IMR-90 (cell line): Measurements from ENCODE around the gene KPNA3. TPM values are rescaled to one million over a fixed set of nuclear protein-coding genes. Genes with fewer than 3 reads are reported as not detected.

ENCODE experiments used
- ATAC-seq: fragments of 200-7000 bp; cut with Tn5 transposase; 2 replicates; pipeline ENCODE4 v1.9.1; 2020; ENCODE audit warnings: low read depth, mild to moderate bottlenecking, moderate library complexity
- BruUV-seq: library from RNA; stranded (reverse); fragments of 400-500 nt; replicated peaks from 2 replicates; lab custom pipeline; 2021; lab: Mats Ljungman, UMichigan
- CTCF ChIA-PET: fragments of 300-600 bp; formaldehyde crosslinking; extraction: SDS; loops from one replicate; lab custom pipeline; 2021; ENCODE audit warnings: antibody characterized with exemption; lab: Yijun Ruan, JAX
- POLR2A ChIA-PET: fragments of 300-600 bp; sonication (Branson Sonifier 250); formaldehyde crosslinking; loops from one replicate; lab custom pipeline; 2022; ENCODE audit warnings: antibody characterized with exemption; ENCODE audit not compliant: unreplicated experiment; lab: Charles Lee
- DNase-seq: peaks from one replicate; pipeline ENCODE4 v3.0.0; 2013
- H2AFZ ChIP-seq: replicated peaks from 2 replicates; pipeline ENCODE3; 2013; ENCODE audit warnings: low read length, mild to moderate bottlenecking; ENCODE audit not compliant: poor library complexity
- H2AK5ac ChIP-seq: 2 replicates; pipeline ENCODE4 v1.6.1; 2013; ENCODE audit warnings: low read depth, low read length, inconsistent platforms
- H2AK9ac ChIP-seq: replicated peaks from 2 replicates; pipeline ENCODE3; 2013; ENCODE audit warnings: mild to moderate bottlenecking, low read depth, low read length, moderate library complexity; ENCODE audit not compliant: poor library complexity
- H2BK120ac ChIP-seq: 2 replicates; pipeline ENCODE4 v1.6.1; 2013; ENCODE audit warnings: low read depth, low read length, inconsistent platforms
- H2BK15ac ChIP-seq: 3 replicates; pipeline ENCODE4 v1.6.1; 2013; ENCODE audit warnings: low read depth, low read length, inconsistent platforms
- H2BK20ac ChIP-seq: 2 replicates; pipeline ENCODE4 v1.6.1; 2013; ENCODE audit warnings: low read depth, mild to moderate bottlenecking, inconsistent platforms, low read length, moderate library complexity
- H2BK5ac ChIP-seq: 2 replicates; pipeline ENCODE4 v1.6.1; 2013; ENCODE audit warnings: mild to moderate bottlenecking, low read depth, low read length, inconsistent platforms; ENCODE audit not compliant: poor library complexity, severe bottlenecking
- H3K14ac ChIP-seq: replicated peaks from 2 replicates; pipeline ENCODE4 v1.6.1; 2013; ENCODE audit warnings: low read depth, low read length, inconsistent platforms
- H3K18ac ChIP-seq: 2 replicates; pipeline ENCODE4 v1.6.1; 2013; ENCODE audit warnings: low read depth, low read length, control low read depth
- H3K23ac ChIP-seq: 2 replicates; pipeline ENCODE4 v1.6.1; 2013; ENCODE audit warnings: low read depth, low read length, inconsistent platforms
- H3K27ac ChIP-seq: 2 replicates; pipeline ENCODE4 v1.5.1; 2013; ENCODE audit warnings: mild to moderate bottlenecking, control low read depth, low read length; ENCODE audit not compliant: insufficient read depth
- H3K27me3 ChIP-seq: 2 replicates; pipeline ENCODE4 v1.6.1; 2013; ENCODE audit warnings: low read length; ENCODE audit not compliant: control insufficient read depth, insufficient read depth
- H3K36me3 ChIP-seq: 2 replicates; pipeline ENCODE4 v1.6.1; 2013; ENCODE audit warnings: low read length, mixed read lengths; ENCODE audit not compliant: control insufficient read depth, insufficient read depth
- H3K4ac ChIP-seq: 2 replicates; pipeline ENCODE4 v1.6.1; 2013; ENCODE audit warnings: low read depth, low read length, inconsistent platforms
- H3K4me1 ChIP-seq: 2 replicates; pipeline ENCODE4 v1.6.1; 2013; ENCODE audit warnings: low read length, mixed read lengths; ENCODE audit not compliant: control insufficient read depth, insufficient read depth
- H3K4me2 ChIP-seq: 2 replicates; pipeline ENCODE4 v1.6.1; 2013; ENCODE audit warnings: low read depth, mild to moderate bottlenecking, control low read depth, low read length, moderate library complexity
- H3K4me3 ChIP-seq: 2 replicates; pipeline ENCODE4 v1.5.1; 2013; ENCODE audit warnings: low read depth, mild to moderate bottlenecking, control low read depth, low read length, moderate library complexity; ENCODE audit not compliant: insufficient read depth
- H3K56ac ChIP-seq: 2 replicates; pipeline ENCODE4 v1.6.1; 2013; ENCODE audit warnings: low read length, inconsistent platforms; ENCODE audit not compliant: insufficient read depth; ENCODE audit errors: extremely low read depth
- H3K79me1 ChIP-seq, 2 experiments: 2 replicates each; pipeline ENCODE4 v1.6.1; 2013; ENCODE audit warnings: low read length in 2 of 2, inconsistent platforms in 1 of 2, low read depth in 1 of 2
- H3K9ac ChIP-seq: 2 replicates; pipeline ENCODE4 v1.6.1; 2013; ENCODE audit warnings: low read depth, low read length, control low read depth
- H3K9me1 ChIP-seq: 2 replicates; pipeline ENCODE4 v1.6.1; 2013; ENCODE audit warnings: low read length, inconsistent platforms; ENCODE audit not compliant: insufficient read depth
- H3K9me3 ChIP-seq: 2 replicates; pipeline ENCODE4 v1.6.1; 2013; ENCODE audit warnings: low read length; ENCODE audit not compliant: control insufficient read depth, insufficient read depth
- H4K20me1 ChIP-seq: 2 replicates; pipeline ENCODE4 v1.6.1; 2013; ENCODE audit warnings: low read length, inconsistent platforms; ENCODE audit not compliant: insufficient read depth
- H4K5ac ChIP-seq: 2 replicates; pipeline ENCODE4 v1.6.1; 2013; ENCODE audit warnings: mild to moderate bottlenecking, low read depth, low read length, control low read depth
- H4K8ac ChIP-seq, 2 experiments: 2 replicates each; pipeline ENCODE4 v1.6.1; 2013; ENCODE audit warnings: low read depth in 2 of 2, low read length in 2 of 2, control low read depth in 1 of 2, inconsistent platforms in 1 of 2
- H4K91ac ChIP-seq: 2 replicates; pipeline ENCODE4 v1.6.1; 2013; ENCODE audit warnings: low read depth, low read length, inconsistent platforms; ENCODE audit not compliant: insufficient read depth
- BHLHE40 ChIP-seq: fragments of 150-350 bp; IDR thresholded peaks from 2 replicates; pipeline ENCODE4 v1.6.1; 2016; ENCODE audit warnings: mild to moderate bottlenecking, low read depth, low read length
- FOS ChIP-seq: fragments of 150-350 bp; IDR thresholded peaks from 2 replicates; pipeline ENCODE4 v1.6.1; 2016; ENCODE audit warnings: low read depth, low read length
- MAFK ChIP-seq: IDR thresholded peaks from 2 replicates; pipeline ENCODE4 v1.6.1; 2012; ENCODE audit warnings: low read depth, low read length, improper control_type of control experiment
- MAZ ChIP-seq: IDR thresholded peaks from 2 replicates; pipeline ENCODE4 v1.6.1; 2012; ENCODE audit warnings: low read depth, mild to moderate bottlenecking, low read length, improper control_type of control experiment, moderate library complexity, borderline replicate concordance
- MXI1 ChIP-seq: IDR thresholded peaks from 2 replicates; pipeline ENCODE4 v1.6.1; 2012; ENCODE audit warnings: low read depth, mild to moderate bottlenecking, low read length, moderate library complexity, borderline replicate concordance
- NFE2L2 ChIP-seq: fragments of 150-350 bp; IDR thresholded peaks from 2 replicates; pipeline ENCODE4 v1.6.1; 2016; ENCODE audit warnings: low read depth, mild to moderate bottlenecking, low read length
- POLR2A ChIP-seq: IDR thresholded peaks from 2 replicates; pipeline ENCODE4 v1.6.1; 2012; ENCODE audit warnings: mild to moderate bottlenecking, low read depth, low read length
- RCOR1 ChIP-seq: IDR thresholded peaks from 2 replicates; pipeline ENCODE4 v1.6.1; 2012; ENCODE audit warnings: mild to moderate bottlenecking, low read length, improper control_type of control experiment; ENCODE audit not compliant: insufficient replicate concordance
- RFX5 ChIP-seq: IDR thresholded peaks from 2 replicates; pipeline ENCODE4 v1.8.0; 2012; ENCODE audit warnings: low read depth, mild to moderate bottlenecking, low read length, moderate library complexity
- SMC3 ChIP-seq: fragments of 150-350 bp; IDR thresholded peaks from 2 replicates; pipeline ENCODE4 v1.6.1; 2016; ENCODE audit warnings: low read depth, mild to moderate bottlenecking, antibody characterized with exemption, low read length, moderate library complexity
- WGBS, 2 experiments: methylation state at CpG; one replicate each; pipeline versions ENCODE4 v1.1.5 to v1.1.7; 2013; ENCODE audit warnings: missing lambda C conversion rate in 2 of 2; ENCODE audit not compliant: insufficient read length in 1 of 2; ENCODE audit errors: extremely low coverage in 2 of 2; 5-methylcytosine and 5-hydroxymethylcytosine counted together
- dilution Hi-C: fragments of 300-500 bp; cut with HindIII; formaldehyde crosslinking; loops from one replicate; pipeline ENCODE4 v1.14.3; 2018; ENCODE audit warnings: low sequenced_read_pairs; ENCODE audit not compliant: unreplicated experiment
- in situ Hi-C: fragments of 300-500 bp; cut with MboI; formaldehyde crosslinking; loops from 3 replicates; pipeline ENCODE4 v1.14.3; 2019; ENCODE audit warnings: low sequenced_read_pairs, inconsistent platforms, mixed read lengths
- intact Hi-C: fragments of 100-400 bp; cut with micrococcal nuclease; formaldehyde crosslinking; loops from 2 replicates; pipeline ENCODE4 v1.10.0; 2022
- polyA plus RNA-seq, 3 experiments: library from polyadenylated mRNA; depleted of rRNA; stranded (reverse); fragments of >200 nt; gene quantifications; 2 replicates each; pipeline ENCODE4 v1.2.3, GENCODE V29; 2012; ENCODE audit warnings: low replicate concordance in 1 of 3
- total RNA-seq: library from RNA; depleted of rRNA; stranded (reverse); fragments of >200 nt; gene quantifications from 2 replicates; pipeline ENCODE4 v1.2.3, GENCODE V29; 2012
- TF ChIP-seq, protein P1 (sequence below): fragments of 150-350 bp; IDR thresholded peaks from 2 replicates; pipeline ENCODE4 v1.6.1; 2017; ENCODE audit warnings: mild to moderate bottlenecking, antibody characterized with exemption, low read length, low read depth
- TF ChIP-seq, protein P2 (sequence below): fragments of 150-350 bp; IDR thresholded peaks from 2 replicates; pipeline ENCODE4 v1.6.1; 2016; ENCODE audit warnings: low read depth, mild to moderate bottlenecking, low read length, moderate library complexity, borderline replicate concordance

The KPNA3 gene
- total and polyA plus RNA-seq, 2 of the 4 experiments (the other 2 are of a cell fraction) = 25.3 to 48.6 TPM

DNA sequence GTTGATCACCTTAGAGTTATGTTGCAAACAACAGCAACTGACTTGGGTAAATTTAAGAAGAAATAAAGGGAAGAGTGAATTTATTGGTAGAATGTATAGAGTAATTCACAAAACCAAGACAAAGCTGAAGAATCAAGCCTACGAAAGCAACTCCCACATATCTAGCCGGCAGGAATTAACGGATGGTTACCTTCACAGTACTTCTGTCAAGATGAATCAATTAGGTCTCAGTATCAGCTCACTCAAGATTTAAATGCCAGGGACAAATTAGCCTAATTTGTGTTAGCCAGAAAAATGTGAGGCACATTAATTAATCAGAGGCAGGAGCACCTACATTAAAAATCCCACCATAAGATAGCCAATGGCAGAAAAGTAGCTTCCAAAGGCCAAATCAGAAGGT is 10.7 kb downstream of the KPNA3 start:
- no peak overlapping the region for H4K91ac ChIP-seq
- 0 out of 2 replicates have a peak overlapping the region, but pooled peaks have one; percentile 26 for H3K23ac ChIP-seq
- H3K9ac ChIP-seq = no peak overlapping the region
- H2AK9ac ChIP-seq = no peak overlapping the region
- intact Hi-C loops = loop anchor here (5.0 kb wide), 1 partner anchor 70 kb away; no protein-coding TSS in a partner anchor
- DNase-seq (no peak), ATAC-seq (no peak)
- H3K14ac ChIP-seq = 0 out of 2 replicates have a peak overlapping the region, but pooled peaks have one; percentile 8
- peak overlapping the region; percentile 50; the same call in 1 of the 2 replicates for H3K27ac ChIP-seq
- no peak overlapping the region for H2BK5ac ChIP-seq
- H2AK5ac ChIP-seq = no peak overlapping the region
- no peak overlapping the region for H2BK20ac ChIP-seq
- H3K36me3 ChIP-seq = no peaks in the 10 kb centered on the region; the same call in 1 of the 2 replicates
- dilution Hi-C loops = no loop called here
- H3K18ac ChIP-seq = peak overlapping the region; percentile 56
- no peak overlapping the region for H2BK120ac ChIP-seq
- ChIA-PET CTCF (no interaction called here), POLR2A (interaction anchor here (0.6 kb wide), 1 partner anchor 11 kb away, joined by 16 read pairs; no protein-coding TSS in a partner anchor)
- H3K4me2 ChIP-seq = peak overlapping the region; percentile 91
- peaks cover 13% of the 10 kb centered on the region for H3K4me1 ChIP-seq
- TF ChIP-seq FOS (no peak), SMC3 (no peak), MXI1 (no peak), BHLHE40 (no peak), RFX5 (no peak), NFE2L2 (no peak), MAFK (no peak), MAZ (no peak), RCOR1 (no peak), POLR2A (no peak)
- TF ChIP-seq, protein P1, sequence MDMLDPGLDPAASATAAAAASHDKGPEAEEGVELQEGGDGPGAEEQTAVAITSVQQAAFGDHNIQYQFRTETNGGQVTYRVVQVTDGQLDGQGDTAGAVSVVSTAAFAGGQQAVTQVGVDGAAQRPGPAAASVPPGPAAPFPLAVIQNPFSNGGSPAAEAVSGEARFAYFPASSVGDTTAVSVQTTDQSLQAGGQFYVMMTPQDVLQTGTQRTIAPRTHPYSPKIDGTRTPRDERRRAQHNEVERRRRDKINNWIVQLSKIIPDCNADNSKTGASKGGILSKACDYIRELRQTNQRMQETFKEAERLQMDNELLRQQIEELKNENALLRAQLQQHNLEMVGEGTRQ = no peak
- TF ChIP-seq, protein P2, sequence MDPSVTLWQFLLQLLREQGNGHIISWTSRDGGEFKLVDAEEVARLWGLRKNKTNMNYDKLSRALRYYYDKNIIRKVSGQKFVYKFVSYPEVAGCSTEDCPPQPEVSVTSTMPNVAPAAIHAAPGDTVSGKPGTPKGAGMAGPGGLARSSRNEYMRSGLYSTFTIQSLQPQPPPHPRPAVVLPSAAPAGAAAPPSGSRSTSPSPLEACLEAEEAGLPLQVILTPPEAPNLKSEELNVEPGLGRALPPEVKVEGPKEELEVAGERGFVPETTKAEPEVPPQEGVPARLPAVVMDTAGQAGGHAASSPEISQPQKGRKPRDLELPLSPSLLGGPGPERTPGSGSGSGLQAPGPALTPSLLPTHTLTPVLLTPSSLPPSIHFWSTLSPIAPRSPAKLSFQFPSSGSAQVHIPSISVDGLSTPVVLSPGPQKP = no peak
- H3K79me1 ChIP-seq = peaks cover 31 to 85% of the 10 kb centered on the region in 2 experiments
- H3K9me3 ChIP-seq = no peaks in the 10 kb centered on the region
- no peak overlapping the region for H3K4ac ChIP-seq
- WGBS, 2 experiments = no CpG with 5 or more reads among the region's 3 CpGs
- no peak overlapping the region for H2AFZ ChIP-seq
- H3K9me1 ChIP-seq = peaks cover 19% of the 10 kb centered on the region
- H3K27me3 ChIP-seq = no peaks in the 10 kb centered on the region
- in situ Hi-C loops = no loop called here
- no peak overlapping the region for H4K8ac ChIP-seq
- no TSS peak for BruUV-seq
- H4K20me1 ChIP-seq = peaks cover 85% of the 10 kb centered on the region
- H3K4me3 ChIP-seq = no peak overlapping the region
- H2BK15ac ChIP-seq = no peak overlapping the region
- H4K5ac ChIP-seq = 0 out of 2 replicates have a peak overlapping the region, but pooled peaks have one; percentile 48
- no peak overlapping the region for H3K56ac ChIP-seq
